ENCODE data around the gene CSTF1.

CSTF1 gene

GRCh38 chr20:56345911-56346310 lies 46.5 kb upstream of the CSTF1 start:
- Histone ChIP-seq H2AFZ (ENCODE audit: low read depth, low read length) (no peak overlapping the region), H3K4me3 (ENCODE audit: low read depth in 1 of 2, low read length in 2 of 2) (no peak overlapping the region), H3K79me2 (ENCODE audit: insufficient read depth, low read length) (no peaks in the 10 kb centered on the region), H3K9ac (ENCODE audit: low read depth, low read length) (no peak overlapping the region), H3K27me3 (ENCODE audit: insufficient read depth, low read length, poor library complexity) (no peaks in the 10 kb centered on the region), H4K20me1 (ENCODE audit: insufficient read depth, low read length) (no peaks in the 10 kb centered on the region), H3K4me2 (ENCODE audit: insufficient read depth, low read length) (no peak overlapping the region), H3K4me1 (ENCODE audit: insufficient read depth, low read length) (no peaks in the 10 kb centered on the region), H3K9me3 (ENCODE audit: insufficient read depth, low read length, severe bottlenecking) (no peaks in the 10 kb centered on the region), H3K27ac (ENCODE audit: low read length) (no peak overlapping the region), H3K36me3 (ENCODE audit: insufficient read depth, low read length) (no peaks in the 10 kb centered on the region)
- no peak for DNase-seq
- TF ChIP-seq CTCF (IDR thresholded peaks at IDR 0.05; ENCODE audit: borderline replicate concordance, extremely low read depth, low read length, poor library complexity, severe bottlenecking), result no peak
- TF ChIP-seq EZH2 (IDR thresholded peaks at IDR 0.05; ENCODE audit: borderline replicate concordance, low read depth, low read length, severe bottlenecking), result no peak
- ATAC-seq (ENCODE audit: insufficient read depth, low read depth), result no peak

GRCh38 chr20:56347628-56348304 lies 44.7 kb upstream of the CSTF1 start:
- TF ChIP-seq EZH2 (IDR thresholded peaks at IDR 0.05; ENCODE audit: borderline replicate concordance, low read depth, low read length, severe bottlenecking) (no peak), CTCF (IDR thresholded peaks at IDR 0.05; ENCODE audit: borderline replicate concordance, extremely low read depth, low read length, poor library complexity, severe bottlenecking) (no peak)
- H3K9ac ChIP-seq (ENCODE audit: low read depth, low read length), result no peak overlapping the region
- no peaks in the 10 kb centered on the region for H3K4me1 ChIP-seq (ENCODE audit: insufficient read depth, low read length)
- no peaks in the 10 kb centered on the region for H4K20me1 ChIP-seq (ENCODE audit: insufficient read depth, low read length)
- peaks cover 3% of the 10 kb centered on the region for H3K27me3 ChIP-seq (ENCODE audit: insufficient read depth, low read length, poor library complexity)
- no peak for ATAC-seq (ENCODE audit: insufficient read depth, low read depth)
- no peak overlapping the region for H3K4me3 ChIP-seq (ENCODE audit: low read depth in 1 of 2, low read length in 2 of 2)
- H3K36me3 ChIP-seq (ENCODE audit: insufficient read depth, low read length), result no peaks in the 10 kb centered on the region
- DNase-seq, result no peak
- H2AFZ ChIP-seq (ENCODE audit: low read depth, low read length), result no peak overlapping the region
- H3K4me2 ChIP-seq (ENCODE audit: insufficient read depth, low read length), result no peak overlapping the region
- no peaks in the 10 kb centered on the region for H3K9me3 ChIP-seq (ENCODE audit: insufficient read depth, low read length, severe bottlenecking)
- H3K79me2 ChIP-seq (ENCODE audit: insufficient read depth, low read length), result no peaks in the 10 kb centered on the region
- H3K27ac ChIP-seq (ENCODE audit: low read length), result no peak overlapping the region

GRCh38 chr20:56348305-56348693 lies 44.1 kb upstream of the CSTF1 start:
- Histone ChIP-seq H3K9ac (ENCODE audit: low read depth, low read length) (no peak overlapping the region), H3K4me1 (ENCODE audit: insufficient read depth, low read length) (no peaks in the 10 kb centered on the region), H3K27me3 (ENCODE audit: insufficient read depth, low read length, poor library complexity) (peaks cover 3% of the 10 kb centered on the region), H3K4me2 (ENCODE audit: insufficient read depth, low read length) (no peak overlapping the region), H3K36me3 (ENCODE audit: insufficient read depth, low read length) (no peaks in the 10 kb centered on the region), H4K20me1 (ENCODE audit: insufficient read depth, low read length) (no peaks in the 10 kb centered on the region), H2AFZ (ENCODE audit: low read depth, low read length) (no peak overlapping the region), H3K27ac (ENCODE audit: low read length) (no peak overlapping the region), H3K79me2 (ENCODE audit: insufficient read depth, low read length) (no peaks in the 10 kb centered on the region), H3K9me3 (ENCODE audit: insufficient read depth, low read length, severe bottlenecking) (no peaks in the 10 kb centered on the region), H3K4me3 (ENCODE audit: low read depth in 1 of 2, low read length in 2 of 2) (no peak overlapping the region)
- TF ChIP-seq EZH2 (IDR thresholded peaks at IDR 0.05; ENCODE audit: borderline replicate concordance, low read depth, low read length, severe bottlenecking) (no peak), CTCF (IDR thresholded peaks at IDR 0.05; ENCODE audit: borderline replicate concordance, extremely low read depth, low read length, poor library complexity, severe bottlenecking) (no peak)
- DNase-seq (no peak), ATAC-seq (ENCODE audit: insufficient read depth, low read depth) (no peak)
